Measurements from ENCODE around the gene ATRIP. TPM values are rescaled to one million over a fixed set of nuclear protein-coding genes. Genes with fewer than 3 reads are reported as not detected.

The ATRIP gene
- total and polyA plus RNA-seq, 4 donors: 1.7 to 4.6 (median 2.9) TPM

GRCh38 chr3:48476426-48477053, 30.0 kb downstream of the ATRIP start:
- 94% methylated on average over 9 of the region's 9 CpGs for WGBS
- DNase-seq (ENCODE audit: low spot score): no peak
- peaks cover 5 to 12% (median 9%) of the 10 kb centered on the region in 4 donors for H3K4me1 ChIP-seq (ENCODE audit: control insufficient read depth in 4 of 4, insufficient read depth in 4 of 4, low read length in 3 of 4)

More at GRCh38 chr3:48476426-48477053, 30.0 kb downstream of the ATRIP start:
- no peaks in the 10 kb centered on the region for H3K36me3 ChIP-seq (ENCODE audit: control insufficient read depth in 4 of 4, insufficient read depth in 3 of 4, low read depth in 1 of 4, low read length in 3 of 4)
- TF ChIP-seq YY1 (IDR thresholded peaks at IDR 0.05) (no peak), TAF1 (conservative IDR thresholded peaks at IDR 0.05) (no peak), MAX (IDR thresholded peaks at IDR 0.05) (no peak), NR2F2 (IDR thresholded peaks at IDR 0.05) (no peak), ZBTB33 (IDR thresholded peaks at IDR 0.05) (no peak), REST (IDR thresholded peaks at IDR 0.05) (no peak), EGR1 (IDR thresholded peaks at IDR 0.05; ENCODE audit: low read depth in 2 of 2) (no peak), GABPA (IDR thresholded peaks at IDR 0.05 in 1 of 2, conservative IDR thresholded peaks at IDR 0.05 in 1 of 2) (no peak), JUND (IDR thresholded peaks at IDR 0.05) (no peak), FOXA2 (IDR thresholded peaks at IDR 0.05) (no peak), SP1 (IDR thresholded peaks at IDR 0.05) (no peak), RAD21 (IDR thresholded peaks at IDR 0.05) (no peak), CTCF (IDR thresholded peaks at IDR 0.05; ENCODE audit: low read depth, low read length, missing input control) (no peak), ATF3 (IDR thresholded peaks at IDR 0.05) (no peak), FOXA1 (IDR thresholded peaks at IDR 0.05) (no peak)
- no peak overlapping the region for H3K9ac ChIP-seq (ENCODE audit: low read depth in 1 of 2, low read length in 2 of 2)
- no peak overlapping the region for H3K4me3 ChIP-seq (ENCODE audit: low read depth in 1 of 3, low read length in 3 of 3)
- H3K27me3 ChIP-seq (ENCODE audit: control insufficient read depth in 4 of 4, insufficient read depth in 4 of 4, low read length in 3 of 4): no peaks in the 10 kb centered on the region
- H3K9me3 ChIP-seq (ENCODE audit: control insufficient read depth in 4 of 4, low read length in 3 of 4): no peaks in the 10 kb centered on the region
- H3K27ac ChIP-seq (ENCODE audit: low read depth in 1 of 2, low read length in 2 of 2): no peak overlapping the region

All from liver (tissue), 9 donors.